ENCODE data around the gene FBLN1.
A peak's percentile ranks its signal among the peaks of the same experiment; 100 is the strongest.

The FBLN1 gene

GRCh38 chr22:45504373-45505341, 2.0 kb downstream of the FBLN1 start:
- TF ChIP-seq POLR2A (IDR thresholded peaks at IDR 0.05; ENCODE audit: low read length) (no peak), GATA1 (IDR thresholded peaks at IDR 0.05; ENCODE audit: low read depth, low read length) (no peak)
- DNase-seq: peak; percentile 11 to 14

GRCh38 chr22:45505991-45506747, 3.5 kb downstream of the FBLN1 start:
- no peak for DNase-seq
- TF ChIP-seq POLR2A (IDR thresholded peaks at IDR 0.05; ENCODE audit: low read length) (no peak), GATA1 (IDR thresholded peaks at IDR 0.05; ENCODE audit: low read depth, low read length) (no peak)

GRCh38 chr22:45506816-45507360, 4.2 kb downstream of the FBLN1 start:
- no peak for TF ChIP-seq GATA1 (IDR thresholded peaks at IDR 0.05; ENCODE audit: low read depth, low read length)
- TF ChIP-seq POLR2A (IDR thresholded peaks at IDR 0.05; ENCODE audit: low read length): no peak
- DNase-seq: no peak

GRCh38 chr22:45507798-45508197, 5.1 kb downstream of the FBLN1 start:
- TF ChIP-seq GATA1 (IDR thresholded peaks at IDR 0.05; ENCODE audit: low read depth, low read length) (no peak), POLR2A (IDR thresholded peaks at IDR 0.05; ENCODE audit: low read length) (no peak)
- no peak for DNase-seq

GRCh38 chr22:45508814-45509213, 6.1 kb downstream of the FBLN1 start:
- TF ChIP-seq POLR2A (IDR thresholded peaks at IDR 0.05; ENCODE audit: low read length): no peak
- DNase-seq: no peak

- no peak for TF ChIP-seq GATA1 (IDR thresholded peaks at IDR 0.05; ENCODE audit: low read depth, low read length)
- TF ChIP-seq POLR2A (IDR thresholded peaks at IDR 0.05; ENCODE audit: low read length): no peak
- DNase-seq: no peak
Observed at GRCh38 chr22:45510376-45511232, 7.9 kb downstream of the FBLN1 start.

- no peak for DNase-seq
Observed at GRCh38 chr22:45511847-45512261, 9.2 kb downstream of the FBLN1 start.

GRCh38 chr22:45512363-45512762, 9.7 kb downstream of the FBLN1 start:
- TF ChIP-seq GATA1 (IDR thresholded peaks at IDR 0.05; ENCODE audit: low read depth, low read length) (no peak), POLR2A (IDR thresholded peaks at IDR 0.05; ENCODE audit: low read length) (no peak)
- no peak for DNase-seq

More at GRCh38 chr22:45511847-45512261, 9.2 kb downstream of the FBLN1 start:
- TF ChIP-seq GATA1 (IDR thresholded peaks at IDR 0.05; ENCODE audit: low read depth, low read length): no peak
- no peak for TF ChIP-seq POLR2A (IDR thresholded peaks at IDR 0.05; ENCODE audit: low read length)

GRCh38 chr22:45515676-45516075, 13.0 kb downstream of the FBLN1 start:
- no peak for DNase-seq
- TF ChIP-seq POLR2A (IDR thresholded peaks at IDR 0.05; ENCODE audit: low read length) (no peak), GATA1 (IDR thresholded peaks at IDR 0.05; ENCODE audit: low read depth, low read length) (no peak)

GRCh38 chr22:45516163-45516562, 13.5 kb downstream of the FBLN1 start:
- no peak for DNase-seq
- TF ChIP-seq GATA1 (IDR thresholded peaks at IDR 0.05; ENCODE audit: low read depth, low read length): no peak
- TF ChIP-seq POLR2A (IDR thresholded peaks at IDR 0.05; ENCODE audit: low read length): no peak

- TF ChIP-seq GATA1 (IDR thresholded peaks at IDR 0.05; ENCODE audit: low read depth, low read length) (no peak), POLR2A (IDR thresholded peaks at IDR 0.05; ENCODE audit: low read length) (no peak)
- no peak for DNase-seq
Observed at GRCh38 chr22:45516923-45517675, 14.4 kb downstream of the FBLN1 start.

- TF ChIP-seq GATA1 (IDR thresholded peaks at IDR 0.05; ENCODE audit: low read depth, low read length): no peak
- no peak for TF ChIP-seq POLR2A (IDR thresholded peaks at IDR 0.05; ENCODE audit: low read length)
- no peak for DNase-seq
Observed at GRCh38 chr22:45518136-45518535, 15.5 kb downstream of the FBLN1 start.

- no peak for DNase-seq
- TF ChIP-seq GATA1 (IDR thresholded peaks at IDR 0.05; ENCODE audit: low read depth, low read length): no peak
- TF ChIP-seq POLR2A (IDR thresholded peaks at IDR 0.05; ENCODE audit: low read length): no peak
Observed at GRCh38 chr22:45518580-45518991, 15.9 kb downstream of the FBLN1 start.
